ENCODE measurements around the gene ZDHHC19.

GRCh38 chr3:196177967-196178366 is 33.2 kb downstream of the ZDHHC19 start:
- TF ChIP-seq EZH2 (IDR thresholded peaks at IDR 0.05; ENCODE audit: borderline replicate concordance, low read depth, low read length, severe bottlenecking): no peak
- TF ChIP-seq, protein P1, sequence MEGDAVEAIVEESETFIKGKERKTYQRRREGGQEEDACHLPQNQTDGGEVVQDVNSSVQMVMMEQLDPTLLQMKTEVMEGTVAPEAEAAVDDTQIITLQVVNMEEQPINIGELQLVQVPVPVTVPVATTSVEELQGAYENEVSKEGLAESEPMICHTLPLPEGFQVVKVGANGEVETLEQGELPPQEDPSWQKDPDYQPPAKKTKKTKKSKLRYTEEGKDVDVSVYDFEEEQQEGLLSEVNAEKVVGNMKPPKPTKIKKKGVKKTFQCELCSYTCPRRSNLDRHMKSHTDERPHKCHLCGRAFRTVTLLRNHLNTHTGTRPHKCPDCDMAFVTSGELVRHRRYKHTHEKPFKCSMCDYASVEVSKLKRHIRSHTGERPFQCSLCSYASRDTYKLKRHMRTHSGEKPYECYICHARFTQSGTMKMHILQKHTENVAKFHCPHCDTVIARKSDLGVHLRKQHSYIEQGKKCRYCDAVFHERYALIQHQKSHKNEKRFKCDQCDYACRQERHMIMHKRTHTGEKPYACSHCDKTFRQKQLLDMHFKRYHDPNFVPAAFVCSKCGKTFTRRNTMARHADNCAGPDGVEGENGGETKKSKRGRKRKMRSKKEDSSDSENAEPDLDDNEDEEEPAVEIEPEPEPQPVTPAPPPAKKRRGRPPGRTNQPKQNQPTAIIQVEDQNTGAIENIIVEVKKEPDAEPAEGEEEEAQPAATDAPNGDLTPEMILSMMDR (IDR thresholded peaks at IDR 0.05; ENCODE audit: borderline replicate concordance, extremely low read depth, low read length, poor library complexity, severe bottlenecking): no peak

All from DND-41 (cell line).